CD14-positive monocyte (primary cell): ENCODE measurements around the gene FBXO40. TPM values are rescaled to one million over a fixed set of nuclear protein-coding genes. Genes with fewer than 3 reads are reported as not detected.

Experiments
- DNase-seq, 3 donors: peaks; one replicate each; pipeline ENCODE4 v3.0.0-alpha.2; 2011 to 2022
- H2AFZ ChIP-seq: 2 replicates; pipeline ENCODE4 v1.6.0; 2012; ENCODE audit warnings: mild to moderate bottlenecking, low read depth, low read length, inconsistent platforms; ENCODE audit not compliant: insufficient read depth, poor library complexity, severe bottlenecking
- H3K27ac ChIP-seq, 2 donors: 1 replicate in 1 of 2; 2 replicates in 1 of 2; pipeline ENCODE4 v1.5.1; 2012 to 2013; ENCODE audit warnings: low read length in 2 of 2, control low read depth in 1 of 2, inconsistent platforms in 1 of 2, low read depth in 1 of 2, mild to moderate bottlenecking in 1 of 2
- H3K27me3 ChIP-seq, 2 donors: one replicate each; pipeline versions ENCODE4 v1.6.0 to v1.6.1; 2011 to 2013; ENCODE audit warnings: low read length in 2 of 2; ENCODE audit not compliant: control insufficient read depth in 2 of 2, insufficient read depth in 2 of 2
- H3K36me3 ChIP-seq, 2 donors: replicated peaks in 1 of 2; 1 replicate in 1 of 2; 2 replicates in 1 of 2; pipeline versions ENCODE4 v1.5.1 to v1.6.1; 2012 to 2013; ENCODE audit warnings: low read length in 2 of 2, control low read depth in 1 of 2, inconsistent platforms in 1 of 2, mild to moderate bottlenecking in 1 of 2; ENCODE audit not compliant: insufficient read depth in 2 of 2, control insufficient read depth in 1 of 2
- H3K4me1 ChIP-seq, 2 donors: 1 replicate in 1 of 2; 2 replicates in 1 of 2; pipeline versions ENCODE4 v1.5.1 to v1.6.1; 2012 to 2013; ENCODE audit warnings: low read length in 2 of 2, control low read depth in 1 of 2, inconsistent platforms in 1 of 2, mild to moderate bottlenecking in 1 of 2, moderate library complexity in 1 of 2; ENCODE audit not compliant: insufficient read depth in 2 of 2, control insufficient read depth in 1 of 2
- H3K4me2 ChIP-seq: replicated peaks from 2 replicates; pipeline ENCODE3; 2012; ENCODE audit warnings: low read length, moderate library complexity, mild to moderate bottlenecking; ENCODE audit not compliant: poor library complexity, severe bottlenecking; ENCODE audit errors: extremely low read depth
- H3K4me3 ChIP-seq, 3 experiments: fragments of 200-600 bp in 1 of 3; sonication (generic) in 1 of 3; replicated peaks in 1 of 3; 1 replicate in 2 of 3; 2 replicates in 1 of 3; pipeline ENCODE4 v1.5.1; 2011 to 2013; ENCODE audit warnings: low read length in 3 of 3, mild to moderate bottlenecking in 3 of 3, control low read depth in 2 of 3, low read depth in 2 of 3, inconsistent platforms in 1 of 3, moderate library complexity in 1 of 3
- H3K79me2 ChIP-seq: 2 replicates; pipeline ENCODE4 v1.6.0; 2012; ENCODE audit warnings: mild to moderate bottlenecking, control low read depth, inconsistent platforms, low read length, moderate library complexity; ENCODE audit not compliant: insufficient read depth
- H3K9ac ChIP-seq: 2 replicates; pipeline ENCODE4 v1.6.0; 2017; ENCODE audit warnings: low read length, mild to moderate bottlenecking; ENCODE audit not compliant: insufficient read depth, poor library complexity, severe bottlenecking
- H3K9me3 ChIP-seq, 2 donors: replicated peaks in 1 of 2; 1 replicate in 1 of 2; 2 replicates in 1 of 2; pipeline versions ENCODE4 v1.5.1 to v1.6.1; 2012 to 2013; ENCODE audit warnings: low read length in 2 of 2, control low read depth in 1 of 2; ENCODE audit not compliant: control insufficient read depth in 1 of 2, insufficient read depth in 1 of 2
- H4K20me1 ChIP-seq: 2 replicates; pipeline ENCODE4 v1.6.0; 2012; ENCODE audit warnings: mild to moderate bottlenecking, low read length, control low read depth, moderate library complexity; ENCODE audit not compliant: insufficient read depth
- H3K27ac Mint-ChIP-seq, 7 donors: one replicate each; pipeline ENCODE4 v1.8.0; 2020; ENCODE audit warnings: mild to moderate bottlenecking in 7 of 7, mixed read lengths in 7 of 7, moderate library complexity in 6 of 7, inconsistent platforms in 2 of 7
- H3K27me3 Mint-ChIP-seq, 3 donors: one replicate each; pipeline ENCODE4 v1.8.0; 2021 to 2022; ENCODE audit warnings: low read depth in 3 of 3, mild to moderate bottlenecking in 3 of 3, mixed read lengths in 3 of 3, moderate library complexity in 3 of 3, inconsistent platforms in 1 of 3
- H3K36me3 Mint-ChIP-seq, 2 donors: one replicate each; pipeline ENCODE4 v1.8.0; 2020; ENCODE audit warnings: mixed read lengths in 2 of 2, inconsistent platforms in 1 of 2, mild to moderate bottlenecking in 1 of 2
- H3K4me1 Mint-ChIP-seq: one replicate; pipeline ENCODE4 v1.8.0; 2020; ENCODE audit warnings: mild to moderate bottlenecking, mixed read lengths
- H3K4me3 Mint-ChIP-seq, 2 donors: one replicate each; pipeline ENCODE4 v1.8.0; 2020; ENCODE audit warnings: mild to moderate bottlenecking in 2 of 2, mixed read lengths in 2 of 2, moderate library complexity in 1 of 2
- H3K9me3 Mint-ChIP-seq, 7 donors: one replicate each; pipeline ENCODE4 v1.8.0; 2020 to 2022; ENCODE audit warnings: mixed read lengths in 7 of 7, mild to moderate bottlenecking in 6 of 7, moderate library complexity in 6 of 7, inconsistent platforms in 2 of 7
- CTCF ChIP-seq: fragments of 200-600 bp; IDR thresholded peaks from one replicate; pipeline ENCODE4 v1.8.0; 2022; ENCODE audit warnings: antibody characterized with exemption, mild to moderate bottlenecking
- WGBS: methylation state at CpG from one replicate; pipeline ENCODE4 v1.1.5; 2013; ENCODE audit warnings: missing lambda C conversion rate; ENCODE audit not compliant: insufficient coverage; 5-methylcytosine and 5-hydroxymethylcytosine counted together
- intact Hi-C, 2 donors: fragments of 100-400 bp; cut with micrococcal nuclease; formaldehyde crosslinking; loops; one replicate each; pipeline versions ENCODE4 v1.15.0 to v1.15.1; 2023
- polyA plus RNA-seq, 3 donors: library from polyadenylated mRNA; depleted of rRNA in 1 of 3; unstranded in 2 of 3; stranded (reverse) in 1 of 3; fragments of 300-500 nt in 2 of 3; fragments of >200 nt in 1 of 3; fragmentation: Illumina TruSeq in 2 of 3; gene quantifications; 1 replicate in 2 of 3; 2 replicates in 1 of 3; pipeline ENCODE4 v1.2.3, GENCODE V29; 2012 to 2021

FBXO40 gene
- polyA plus RNA-seq, 3 donors = not detected

DNA sequence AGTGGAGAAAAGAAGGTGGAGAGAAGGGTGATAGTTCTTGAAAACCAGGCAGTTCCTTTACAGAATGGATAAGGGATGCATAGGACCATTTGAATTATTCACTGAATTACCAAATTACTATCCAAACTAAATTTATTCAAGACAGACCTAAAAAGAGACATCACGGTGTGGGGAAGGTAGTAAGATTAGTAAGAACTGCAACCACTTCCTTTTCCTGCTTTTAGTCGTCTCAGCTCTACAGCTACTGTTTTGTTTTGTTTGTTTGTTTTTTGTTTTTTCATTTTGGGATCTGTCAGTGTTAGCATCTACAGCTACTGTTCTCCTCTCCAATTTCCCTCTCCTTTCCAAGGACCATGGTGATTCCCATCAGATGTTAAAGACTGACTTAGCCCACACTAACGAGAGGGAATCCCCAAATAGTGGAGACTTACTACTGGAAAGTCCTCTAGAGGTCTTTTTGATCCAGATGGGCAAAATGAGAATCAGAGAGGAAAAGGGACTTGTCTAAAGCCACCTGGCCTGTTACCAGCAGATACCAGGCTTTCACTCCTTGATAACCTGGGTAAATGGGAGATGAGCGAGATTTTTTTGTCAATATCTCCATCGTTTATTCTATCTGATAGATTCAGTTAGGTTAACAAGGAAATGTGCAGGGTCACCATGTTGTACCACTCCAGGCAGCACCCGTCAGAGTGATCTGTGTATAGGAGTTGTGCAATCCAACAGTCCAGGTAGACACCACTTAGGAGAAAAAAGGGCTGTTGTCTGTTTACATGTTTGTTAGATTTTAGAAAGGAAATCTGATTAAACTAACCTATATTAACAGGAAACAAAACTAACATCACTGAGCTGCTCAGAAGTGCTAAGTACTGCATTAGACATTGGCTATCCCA lies 61.6 kb downstream of the FBXO40 start:
- H3K27me3 Mint-ChIP-seq = no peaks in the 10 kb centered on the region
- WGBS = no CpG with 5 or more reads among the region's 6 CpGs
- no peaks in the 10 kb centered on the region for H3K9me3 ChIP-seq
- H3K9ac ChIP-seq = no peak overlapping the region
- H3K36me3 ChIP-seq = peaks cover 77 to 92% of the 10 kb centered on the region in 2 donors
- no peak overlapping the region for H3K4me3 ChIP-seq
- no peaks in the 10 kb centered on the region for H3K27me3 ChIP-seq
- H3K36me3 Mint-ChIP-seq = peaks cover 79 to 89% of the 10 kb centered on the region in 2 donors
- H2AFZ ChIP-seq = no peak overlapping the region
- H3K79me2 ChIP-seq = peaks cover 98% of the 10 kb centered on the region
- no peak for DNase-seq
- H3K27ac Mint-ChIP-seq = peak overlapping the region in 6 of 7 donors; percentile 15 to 80 (median 62)
- H4K20me1 ChIP-seq = peaks cover 99% of the 10 kb centered on the region
- TF ChIP-seq CTCF = no peak
- H3K4me3 Mint-ChIP-seq = no peak overlapping the region
- no peaks in the 10 kb centered on the region for H3K9me3 Mint-ChIP-seq
- H3K4me2 ChIP-seq = no peak overlapping the region
- peak overlapping the region in 1 of 2 donors; percentile 74 for H3K27ac ChIP-seq
- peaks cover 21 to 35% of the 10 kb centered on the region in 2 donors for H3K4me1 ChIP-seq
- intact Hi-C loops = loop anchor here in 1 of 2 donors (10.0 kb wide), 1 partner anchor 110 kb away; the partner anchor contains the start of gene POLQ
- H3K4me1 Mint-ChIP-seq = peaks cover 41% of the 10 kb centered on the region

- Histone ChIP-seq H3K4me1 (peaks cover 41 to 48% of the 10 kb centered on the region in 2 donors), H3K4me3 (peak overlapping the region; percentile 69 to 98 (median 80)), H2AFZ (no peak overlapping the region), H3K9me3 (no peaks in the 10 kb centered on the region), H3K79me2 (peaks cover 64% of the 10 kb centered on the region), H3K27me3 (no peaks in the 10 kb centered on the region), H3K36me3 (peaks cover 46 to 68% of the 10 kb centered on the region in 2 donors), H3K27ac (peak overlapping the region; percentile 94 to 97), H4K20me1 (peaks cover 58% of the 10 kb centered on the region), H3K9ac (no peak overlapping the region), H3K4me2 (peak overlapping the region; percentile 79)
- WGBS = 93% methylated on average over 3 of the region's 6 CpGs
- peaks cover 53% of the 10 kb centered on the region for H3K4me1 Mint-ChIP-seq
- peaks cover 55 to 62% of the 10 kb centered on the region in 2 donors for H3K36me3 Mint-ChIP-seq
- peak overlapping the region; percentile 94 to 99 for H3K4me3 Mint-ChIP-seq
- no peaks in the 10 kb centered on the region for H3K9me3 Mint-ChIP-seq
- H3K27me3 Mint-ChIP-seq = no peaks in the 10 kb centered on the region
- no peak for DNase-seq
- TF ChIP-seq CTCF = no peak
- peak overlapping the region; percentile 99 to 100 (median 100) for H3K27ac Mint-ChIP-seq
- intact Hi-C loops = loop anchor here in 1 of 2 donors (10.0 kb wide), 1 partner anchor 114 kb away; the partner anchor contains the start of gene POLQ
Measured at GRCh38 chr3:121658716-121659435, 65.7 kb downstream of the FBXO40 start.
